Calu3 (cell line): ENCODE measurements around the gene SLC16A5. TPM values are rescaled to one million over a fixed set of nuclear protein-coding genes. Genes with fewer than 3 reads are reported as not detected.
A peak's percentile ranks its signal among the peaks of the same experiment; 100 is the strongest.

Experiments used
- BruUV-seq: library from RNA; stranded (reverse); fragments of 400-500 nt; replicated peaks from 2 replicates; lab custom pipeline; 2021; lab: Mats Ljungman, UMichigan
- CTCF ChIA-PET: fragments of 300-600 bp; sonication (Branson Sonifier 250); formaldehyde crosslinking; loops from one replicate; lab custom pipeline; 2022; ENCODE audit warnings: antibody characterized with exemption; lab: Charles Lee
- DNase-seq: peaks from one replicate; pipeline ENCODE4 v3.0.0; 2022
- H3K27ac Mint-ChIP-seq: one replicate; pipeline ENCODE4 v1.8.0; 2022; ENCODE audit warnings: mixed read lengths; ENCODE audit not compliant: unreplicated experiment
- H3K27me3 Mint-ChIP-seq: one replicate; pipeline ENCODE4 v1.8.0; 2022; ENCODE audit warnings: mixed read lengths; ENCODE audit not compliant: unreplicated experiment
- H3K36me3 Mint-ChIP-seq: one replicate; pipeline ENCODE4 v1.8.0; 2022; ENCODE audit warnings: mild to moderate bottlenecking, moderate library complexity, mixed read lengths; ENCODE audit not compliant: insufficient read depth, unreplicated experiment
- H3K4me1 Mint-ChIP-seq: one replicate; pipeline ENCODE4 v1.8.0; 2022; ENCODE audit warnings: mild to moderate bottlenecking, low read depth, mixed read lengths; ENCODE audit not compliant: unreplicated experiment
- H3K4me3 Mint-ChIP-seq: one replicate; pipeline ENCODE4 v1.8.0; 2022; ENCODE audit warnings: mild to moderate bottlenecking, low read depth, moderate library complexity, mixed read lengths; ENCODE audit not compliant: unreplicated experiment
- H3K9me3 Mint-ChIP-seq: one replicate; pipeline ENCODE4 v1.8.0; 2022; ENCODE audit warnings: low read depth, mixed read lengths; ENCODE audit not compliant: unreplicated experiment
- intact Hi-C: fragments of 100-400 bp; cut with micrococcal nuclease; formaldehyde crosslinking; loops from one replicate; pipeline ENCODE4 v1.10.0; 2022; ENCODE audit not compliant: unreplicated experiment
- total RNA-seq: library from RNA; stranded (reverse); gene quantifications from 2 replicates; pipeline ENCODE4 v1.2.3, GENCODE V29; 2022
- TF ChIP-seq, protein P1 (sequence below): fragments of 200-600 bp; IDR thresholded peaks from one replicate; pipeline ENCODE4 v1.8.0; 2022; ENCODE audit warnings: antibody characterized with exemption; ENCODE audit not compliant: unreplicated experiment

SLC16A5 gene
- total RNA-seq, 1 experiment from 2014 or later, result 124 TPM

DNA sequence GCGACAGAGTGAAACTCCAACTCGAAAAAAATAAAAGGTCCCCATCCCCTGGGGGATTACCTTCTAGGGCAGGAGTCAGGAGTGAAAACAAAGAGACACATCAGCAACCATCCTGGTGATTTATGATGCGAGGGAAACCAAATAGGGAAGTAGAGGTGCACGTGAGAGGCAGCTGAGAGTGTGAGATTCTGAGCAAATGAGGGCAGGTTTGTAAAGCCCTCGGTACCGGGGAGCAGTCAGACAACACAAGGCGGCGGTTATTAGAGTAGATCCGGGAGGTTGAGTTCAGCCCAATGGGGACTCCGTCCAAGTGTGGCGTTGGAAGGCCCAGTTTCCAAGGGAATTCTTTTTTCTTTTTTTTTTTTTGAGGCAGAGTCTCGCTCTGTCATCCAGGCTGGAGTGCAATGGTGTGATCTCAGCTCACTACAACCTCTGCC is 14.6 kb downstream of the SLC16A5 start:
- no peaks in the 10 kb centered on the region for H3K27me3 Mint-ChIP-seq
- peak overlapping the region; percentile 17 for H3K4me3 Mint-ChIP-seq
- TF ChIP-seq, protein P1, sequence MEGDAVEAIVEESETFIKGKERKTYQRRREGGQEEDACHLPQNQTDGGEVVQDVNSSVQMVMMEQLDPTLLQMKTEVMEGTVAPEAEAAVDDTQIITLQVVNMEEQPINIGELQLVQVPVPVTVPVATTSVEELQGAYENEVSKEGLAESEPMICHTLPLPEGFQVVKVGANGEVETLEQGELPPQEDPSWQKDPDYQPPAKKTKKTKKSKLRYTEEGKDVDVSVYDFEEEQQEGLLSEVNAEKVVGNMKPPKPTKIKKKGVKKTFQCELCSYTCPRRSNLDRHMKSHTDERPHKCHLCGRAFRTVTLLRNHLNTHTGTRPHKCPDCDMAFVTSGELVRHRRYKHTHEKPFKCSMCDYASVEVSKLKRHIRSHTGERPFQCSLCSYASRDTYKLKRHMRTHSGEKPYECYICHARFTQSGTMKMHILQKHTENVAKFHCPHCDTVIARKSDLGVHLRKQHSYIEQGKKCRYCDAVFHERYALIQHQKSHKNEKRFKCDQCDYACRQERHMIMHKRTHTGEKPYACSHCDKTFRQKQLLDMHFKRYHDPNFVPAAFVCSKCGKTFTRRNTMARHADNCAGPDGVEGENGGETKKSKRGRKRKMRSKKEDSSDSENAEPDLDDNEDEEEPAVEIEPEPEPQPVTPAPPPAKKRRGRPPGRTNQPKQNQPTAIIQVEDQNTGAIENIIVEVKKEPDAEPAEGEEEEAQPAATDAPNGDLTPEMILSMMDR, result no peak
- no TSS peak for BruUV-seq
- no peaks in the 10 kb centered on the region for H3K9me3 Mint-ChIP-seq
- H3K27ac Mint-ChIP-seq, result no peak overlapping the region
- peaks cover 27% of the 10 kb centered on the region for H3K4me1 Mint-ChIP-seq
- intact Hi-C loops, result no loop called here
- H3K36me3 Mint-ChIP-seq, result peaks cover 99% of the 10 kb centered on the region
- CTCF ChIA-PET, result no interaction called here
- DNase-seq, result no peak

DNA sequence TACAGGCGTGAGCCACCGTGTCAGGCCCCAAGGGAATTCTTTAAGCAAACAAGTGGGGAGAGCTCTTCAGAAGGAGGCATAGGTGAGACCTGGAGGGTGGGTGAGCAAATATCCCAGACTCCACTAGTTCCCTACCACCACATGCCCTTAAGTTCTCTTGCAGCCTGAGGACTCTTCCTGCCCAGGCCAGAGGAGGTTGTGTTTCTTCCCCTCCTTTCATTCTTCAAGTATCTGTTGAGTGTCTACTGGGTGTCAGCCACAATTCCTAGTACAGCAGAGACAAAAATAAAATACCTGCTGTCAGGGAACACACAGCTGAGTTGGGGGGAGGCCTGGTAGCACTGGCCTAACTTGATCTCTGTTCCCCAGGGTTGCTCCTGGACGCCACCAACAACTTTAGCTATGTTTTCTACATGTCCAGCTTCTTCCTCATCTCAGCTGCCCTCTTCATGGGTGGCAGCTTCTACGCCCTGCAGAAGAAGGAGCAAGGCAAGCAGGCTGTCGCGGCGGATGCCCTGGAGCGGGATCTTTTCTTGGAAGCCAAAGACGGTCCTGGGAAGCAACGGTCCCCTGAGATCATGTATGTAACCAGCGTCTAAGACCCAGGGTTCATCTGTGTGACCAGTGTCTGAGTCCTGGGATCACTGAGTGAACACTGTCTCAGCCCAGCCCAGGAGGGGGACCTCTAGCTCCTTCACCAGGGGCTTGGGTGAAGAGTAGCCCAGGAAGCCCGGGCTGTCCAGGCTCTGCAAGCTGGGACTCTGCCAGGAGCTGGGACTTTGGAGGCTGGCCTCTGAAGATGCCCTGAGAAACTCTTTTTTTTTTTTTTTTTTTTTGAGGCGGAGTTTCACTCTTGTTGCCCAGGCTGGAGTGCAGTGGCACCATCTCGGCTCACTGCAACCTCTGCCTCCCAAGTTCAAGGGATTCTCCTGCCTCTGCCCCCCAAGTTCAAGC is 16.1 kb downstream of the SLC16A5 start:
- BruUV-seq, result TSS peak; percentile 12
- no peak for DNase-seq
- H3K27ac Mint-ChIP-seq, result peak overlapping the region; percentile 90
- peaks cover 19% of the 10 kb centered on the region for H3K4me1 Mint-ChIP-seq
- H3K9me3 Mint-ChIP-seq, result no peaks in the 10 kb centered on the region
- peaks cover 99% of the 10 kb centered on the region for H3K36me3 Mint-ChIP-seq
- CTCF ChIA-PET, result interaction anchor here (0.6 to 1.9 kb wide), 5 partner anchors 8 to 606 kb away, joined by 3 to 8 read pairs (median 6); no protein-coding TSS in a partner anchor
- intact Hi-C loops, result no loop called here
- no peaks in the 10 kb centered on the region for H3K27me3 Mint-ChIP-seq
- TF ChIP-seq, protein P1, result no peak
- no peak overlapping the region for H3K4me3 Mint-ChIP-seq

DNA sequence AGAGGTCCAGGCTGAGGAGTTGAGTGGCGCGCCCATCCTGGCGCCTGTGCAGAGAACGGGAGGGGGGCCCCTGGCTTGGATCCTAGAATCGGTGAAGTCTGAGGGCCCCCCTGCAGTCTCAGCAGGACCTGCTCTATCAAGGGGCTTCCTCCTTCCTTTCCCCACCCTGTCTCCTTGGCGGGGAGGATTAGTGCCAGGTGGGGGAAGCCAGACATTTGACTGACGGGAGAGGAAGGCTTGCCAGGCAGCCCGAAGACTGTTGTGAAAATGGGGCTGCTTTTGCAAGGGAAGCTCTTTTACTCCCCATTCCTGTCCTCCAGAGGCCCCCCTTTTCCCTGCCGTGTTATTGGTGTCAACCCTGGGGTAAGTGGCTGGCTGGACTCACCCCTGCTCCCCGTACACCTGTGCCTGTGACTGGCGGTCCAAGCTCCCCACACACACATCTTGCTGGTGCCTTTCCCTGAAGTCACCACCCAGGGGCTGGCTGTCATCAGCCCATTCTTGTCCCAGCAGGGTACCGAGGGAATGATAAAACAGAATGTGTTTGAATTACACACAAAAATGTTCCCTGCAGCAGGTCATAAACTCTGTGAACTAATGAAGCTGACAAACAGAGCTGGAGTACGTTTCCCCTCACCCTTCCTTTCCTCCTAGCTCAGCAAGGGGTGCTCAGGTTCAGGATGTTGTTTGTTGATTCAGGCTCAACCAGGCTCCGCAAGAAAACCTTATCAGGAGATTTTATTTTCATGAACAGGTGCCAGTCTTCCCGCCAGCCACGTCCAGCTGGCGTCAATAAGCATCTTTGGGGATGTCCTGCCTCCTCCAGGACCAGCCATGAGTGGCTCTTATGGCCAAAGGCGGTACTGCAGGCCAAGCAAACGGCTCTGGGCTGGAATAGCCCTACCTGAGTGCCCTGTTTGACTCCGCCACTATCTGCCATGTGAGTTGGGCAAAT is 17.6 kb downstream of the SLC16A5 start:
- peak; percentile 76 for DNase-seq
- intact Hi-C loops, result loop anchor here (1.0 kb wide), 1 partner anchor 36 kb away; no protein-coding TSS in a partner anchor
- Mint-ChIP-seq H3K27ac (peak overlapping the region; percentile 90), H3K27me3 (no peaks in the 10 kb centered on the region), H3K4me3 (peak overlapping the region; percentile 20), H3K36me3 (peaks cover 99% of the 10 kb centered on the region), H3K4me1 (peaks cover 19% of the 10 kb centered on the region), H3K9me3 (no peaks in the 10 kb centered on the region)
- CTCF ChIA-PET, result interaction anchor here (0.6 to 1.9 kb wide), 11 partner anchors 9 to 145 kb away, joined by 3 to 17 read pairs (median 4); no protein-coding TSS in a partner anchor
- TF ChIP-seq, protein P1, result peak; percentile 77
- TSS peak; percentile 13 for BruUV-seq

DNA sequence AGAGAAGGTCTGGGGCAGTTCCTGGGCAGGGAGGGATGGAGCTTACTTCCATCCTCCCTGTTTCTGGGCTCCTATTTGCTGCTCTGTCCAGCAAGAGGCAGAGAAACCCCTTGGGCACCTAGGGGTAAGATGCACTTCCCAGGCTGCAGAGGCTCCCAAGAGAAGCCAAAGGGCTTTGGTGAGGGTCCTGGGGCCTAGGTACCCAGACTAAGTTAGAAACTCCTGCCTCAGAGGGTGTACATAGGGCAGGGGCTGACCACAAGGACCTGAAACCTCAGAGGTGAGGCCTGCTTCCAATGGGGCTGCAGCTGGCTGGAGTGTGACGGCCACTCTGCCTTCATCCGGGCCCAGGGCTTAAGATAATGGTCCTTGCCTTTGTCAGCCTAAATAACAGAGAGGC is 20.4 kb downstream of the SLC16A5 start:
- CTCF ChIA-PET, result no interaction called here
- TF ChIP-seq, protein P1, result no peak
- no peaks in the 10 kb centered on the region for H3K9me3 Mint-ChIP-seq
- BruUV-seq, result no TSS peak
- no peak for DNase-seq
- H3K27ac Mint-ChIP-seq, result peak overlapping the region; percentile 55
- H3K4me3 Mint-ChIP-seq, result peak overlapping the region; percentile 85
- H3K27me3 Mint-ChIP-seq, result no peaks in the 10 kb centered on the region
- H3K36me3 Mint-ChIP-seq, result peaks cover 97% of the 10 kb centered on the region
- H3K4me1 Mint-ChIP-seq, result peaks cover 28% of the 10 kb centered on the region
- intact Hi-C loops, result no loop called here
